ENCODE measurements around the gene SKOR1.

Gene SKOR1

GRCh38 chr15:67819636-67820035 lies 5.7 kb upstream of the SKOR1 start:
- no peak for DNase-seq

DNA sequence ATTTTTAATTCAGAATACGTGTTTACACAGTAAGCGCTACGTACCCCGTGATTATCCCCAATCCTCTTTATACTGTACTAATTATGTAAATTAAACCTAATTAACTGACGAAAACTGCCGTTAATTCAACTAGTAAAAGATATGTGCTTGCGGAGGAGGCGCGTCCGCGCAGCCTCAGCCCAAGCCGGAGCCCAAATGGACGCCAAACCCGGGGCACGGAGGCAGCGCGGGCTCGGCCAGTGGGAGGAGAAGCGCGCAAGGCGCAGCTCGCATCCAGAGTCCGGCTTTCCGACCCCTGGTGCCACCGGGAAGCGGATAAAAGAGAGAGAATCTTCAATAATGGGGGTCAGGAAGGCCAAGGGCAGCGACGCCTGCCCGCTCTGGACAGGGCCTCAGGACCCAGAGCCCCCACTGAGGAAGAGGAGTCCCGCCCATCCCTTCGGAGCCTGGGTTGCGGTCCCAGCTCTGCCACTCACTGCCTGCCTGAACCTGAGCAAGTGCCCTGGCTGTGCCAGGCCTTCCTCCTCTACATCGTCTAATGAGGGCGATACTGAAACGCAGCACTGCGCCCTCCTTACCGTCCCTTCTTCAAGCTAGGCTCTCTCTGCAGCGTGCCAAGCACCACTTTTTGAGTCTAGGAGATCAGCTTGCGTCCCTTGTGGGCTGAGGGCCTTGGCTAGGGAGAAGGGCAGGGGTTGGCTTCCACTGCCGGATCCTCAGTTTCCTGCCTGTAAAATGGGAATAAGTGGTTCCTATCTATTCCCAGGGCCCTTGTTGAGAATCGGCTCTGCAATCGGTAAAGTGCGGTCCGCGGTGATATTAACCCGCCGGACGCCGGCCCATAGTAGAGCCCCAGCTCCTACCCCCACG lies 5.0 kb upstream of the SKOR1 start:
- DNase-seq, result no peak

DNA sequence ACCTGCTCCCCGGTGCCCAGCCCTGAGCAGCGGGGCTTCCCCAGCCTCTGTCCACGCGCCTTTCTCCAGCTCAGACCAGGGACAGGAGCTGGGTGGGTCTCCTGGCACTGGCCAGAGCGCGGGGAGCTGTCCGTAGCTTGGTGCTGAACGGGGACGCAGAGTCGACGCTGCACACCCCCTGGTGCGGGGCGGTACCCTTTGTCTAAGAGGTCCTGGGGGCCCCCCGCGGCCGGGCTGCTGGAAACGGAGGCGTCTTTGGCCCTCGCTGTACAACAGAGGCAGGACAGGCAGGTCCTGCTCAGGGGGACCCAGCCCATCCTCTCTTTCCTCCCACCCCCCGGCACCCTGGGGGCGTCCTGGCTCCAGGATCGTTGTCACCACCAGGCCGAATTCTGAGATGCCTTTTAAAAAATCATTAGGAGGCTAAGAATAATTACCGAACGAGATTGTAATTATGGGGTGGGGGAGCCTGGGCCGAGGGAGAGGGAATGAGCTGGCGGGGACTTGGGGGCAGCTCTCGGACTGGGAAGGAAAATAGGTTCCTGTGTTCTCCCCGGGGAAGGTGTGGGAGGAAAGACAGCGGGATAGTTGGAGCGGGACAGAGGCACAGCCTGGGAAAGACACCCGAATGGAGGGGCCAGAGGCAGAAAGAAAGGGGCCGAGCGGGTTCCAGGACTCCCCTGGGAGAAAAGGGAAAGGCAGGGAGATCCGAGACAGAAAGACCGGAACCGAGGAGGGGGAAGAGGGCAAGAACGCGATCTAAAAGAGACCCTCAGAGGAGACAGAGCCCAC lies 4.1 kb upstream of the SKOR1 start:
- no peak for DNase-seq

DNA sequence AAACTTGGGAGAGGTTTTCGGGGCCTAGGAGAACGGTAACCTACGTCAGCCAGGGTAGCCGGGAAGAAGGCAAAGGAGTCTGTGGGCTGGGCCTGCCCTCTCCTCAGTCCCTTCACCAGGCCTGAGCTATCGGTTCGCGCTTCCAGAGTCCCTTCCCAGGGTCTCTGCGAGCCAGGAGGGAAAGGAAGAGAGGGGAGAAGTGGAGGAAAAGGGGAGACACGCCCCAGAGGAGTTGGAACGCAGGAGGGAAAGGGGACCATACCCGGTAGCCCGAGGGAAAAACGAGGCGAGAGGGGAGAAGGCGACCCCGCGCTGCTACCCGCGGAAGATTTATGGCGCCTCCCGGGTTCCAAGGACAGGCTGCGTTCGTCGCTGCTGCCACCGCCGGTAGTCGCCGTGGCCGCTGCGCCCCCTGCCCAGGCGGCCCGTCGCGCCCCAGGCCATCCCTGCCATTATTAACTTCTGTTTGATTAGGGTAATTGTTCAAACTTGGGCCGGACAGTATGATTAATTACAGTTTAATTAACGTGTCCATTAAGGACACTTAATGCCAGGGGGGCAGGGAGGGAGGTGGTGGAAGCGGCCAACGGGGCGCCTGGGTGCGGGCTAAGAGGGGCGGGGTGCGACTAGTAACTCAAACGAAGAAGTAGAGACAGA lies 3.4 kb upstream of the SKOR1 start:
- DNase-seq, result no peak

DNA sequence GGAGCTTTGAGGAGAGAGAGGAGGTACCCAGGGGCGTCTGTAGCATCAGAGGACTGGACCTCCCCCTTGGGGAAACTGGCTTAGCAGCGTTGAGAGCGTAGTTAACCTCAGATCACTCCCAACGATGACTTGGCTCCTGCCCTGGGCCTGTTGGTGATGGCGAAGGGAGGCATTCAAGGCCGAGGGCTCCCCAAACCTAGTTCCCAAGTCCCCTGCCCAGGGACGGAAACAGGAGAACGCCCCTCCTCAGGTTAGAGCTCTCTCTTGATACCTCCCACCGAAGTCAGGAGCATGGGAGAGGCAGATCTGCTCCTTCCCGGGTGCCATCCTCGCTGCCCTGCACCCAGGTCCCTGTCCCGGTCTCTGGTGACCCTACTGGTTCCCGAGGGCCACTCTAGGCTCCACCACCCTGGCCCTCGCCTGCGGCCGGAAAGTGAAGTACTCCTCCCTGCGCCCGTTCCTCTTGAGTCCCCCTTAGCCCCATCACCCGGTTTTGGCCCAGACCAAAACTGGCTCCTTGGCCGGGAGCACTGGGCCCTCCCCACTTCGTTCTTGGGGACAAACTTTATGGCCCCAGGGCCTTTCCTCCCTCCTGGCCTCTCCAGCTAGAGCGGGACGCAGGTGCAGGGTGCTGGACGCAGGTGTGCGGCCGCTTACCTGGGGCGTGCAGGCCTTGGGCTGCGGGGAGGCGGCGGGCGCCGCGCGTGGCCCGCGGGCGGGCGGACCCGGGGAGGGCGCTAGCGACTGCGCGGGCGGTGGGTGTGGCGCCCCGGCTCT lies 2.6 kb upstream of the SKOR1 start:
- no peak for DNase-seq

GRCh38 chr15:67823314-67824196 lies 1.8 kb upstream of the SKOR1 start:
- DNase-seq, result no peak

DNA sequence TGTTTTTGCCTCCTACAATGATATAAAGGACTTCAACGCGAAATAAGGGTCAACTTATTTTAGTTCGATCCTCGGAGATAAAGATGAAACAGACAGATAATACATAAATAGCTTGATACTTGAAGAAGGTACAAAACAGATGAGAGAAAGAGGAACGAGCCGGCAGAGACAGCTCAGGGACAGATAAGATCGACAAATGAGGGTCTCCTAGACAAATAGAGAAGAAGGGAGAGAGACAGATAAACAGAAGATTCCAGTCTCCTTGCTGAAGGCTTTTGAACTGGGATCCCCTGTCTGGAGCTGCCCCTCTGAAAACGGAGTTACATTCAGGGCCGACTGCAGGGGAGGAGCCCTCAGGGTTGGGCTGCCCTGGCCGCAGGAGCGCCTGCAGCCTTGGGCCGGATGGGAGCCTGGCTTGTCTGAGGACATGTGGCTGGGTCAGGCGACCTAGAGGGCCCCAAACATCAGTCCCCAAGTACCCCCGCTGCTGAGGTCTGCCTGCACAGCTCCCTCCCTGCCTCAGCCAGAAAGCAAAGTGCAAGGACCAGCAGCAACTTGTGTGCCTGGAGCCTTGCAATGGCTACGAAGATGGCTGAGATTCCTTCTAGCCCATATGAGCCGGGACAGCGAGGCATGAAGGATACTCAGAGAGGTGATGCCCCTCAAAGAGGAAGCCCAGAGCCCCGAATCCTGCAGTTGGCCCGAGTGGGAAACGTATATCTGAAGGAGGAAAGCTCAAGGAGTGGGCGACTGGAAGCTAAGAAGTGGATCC lies 926 bp upstream of the SKOR1 start:
- no peak for DNase-seq

- no peak for DNase-seq
Observed at GRCh38 chr15:67825881-67826716, 790 bp downstream of the SKOR1 start.

DNA sequence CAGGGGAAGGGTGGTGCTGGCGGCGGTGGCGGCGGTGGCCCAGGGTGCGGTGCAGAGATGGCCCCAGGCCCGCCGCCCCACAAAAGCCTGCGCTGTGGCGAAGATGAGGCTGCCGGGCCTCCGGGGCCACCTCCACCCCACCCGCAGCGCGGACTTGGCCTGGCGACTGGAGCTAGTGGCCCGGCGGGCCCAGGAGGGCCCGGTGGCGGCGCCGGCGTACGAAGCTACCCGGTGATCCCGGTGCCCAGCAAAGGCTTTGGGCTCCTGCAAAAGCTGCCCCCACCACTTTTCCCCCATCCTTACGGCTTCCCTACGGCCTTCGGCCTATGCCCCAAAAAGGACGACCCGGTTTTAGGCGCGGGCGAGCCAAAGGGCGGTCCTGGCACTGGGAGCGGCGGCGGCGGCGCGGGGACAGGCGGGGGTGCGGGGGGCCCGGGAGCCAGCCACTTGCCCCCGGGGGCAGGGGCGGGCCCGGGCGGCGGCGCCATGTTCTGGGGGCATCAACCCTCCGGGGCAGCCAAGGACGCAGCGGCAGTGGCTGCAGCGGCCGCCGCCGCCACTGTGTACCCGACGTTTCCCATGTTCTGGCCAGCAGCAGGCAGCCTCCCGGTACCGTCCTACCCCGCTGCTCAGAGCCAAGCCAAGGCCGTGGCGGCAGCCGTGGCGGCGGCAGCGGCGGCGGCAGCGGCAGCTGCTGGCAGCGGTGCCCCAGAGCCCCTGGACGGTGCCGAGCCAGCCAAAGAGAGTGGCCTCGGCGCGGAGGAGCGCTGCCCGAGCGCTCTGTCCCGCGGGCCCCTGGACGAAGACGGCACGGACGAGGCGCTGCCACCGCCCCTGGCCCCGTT lies 1.6 kb downstream of the SKOR1 start:
- DNase-seq, result no peak

DNA sequence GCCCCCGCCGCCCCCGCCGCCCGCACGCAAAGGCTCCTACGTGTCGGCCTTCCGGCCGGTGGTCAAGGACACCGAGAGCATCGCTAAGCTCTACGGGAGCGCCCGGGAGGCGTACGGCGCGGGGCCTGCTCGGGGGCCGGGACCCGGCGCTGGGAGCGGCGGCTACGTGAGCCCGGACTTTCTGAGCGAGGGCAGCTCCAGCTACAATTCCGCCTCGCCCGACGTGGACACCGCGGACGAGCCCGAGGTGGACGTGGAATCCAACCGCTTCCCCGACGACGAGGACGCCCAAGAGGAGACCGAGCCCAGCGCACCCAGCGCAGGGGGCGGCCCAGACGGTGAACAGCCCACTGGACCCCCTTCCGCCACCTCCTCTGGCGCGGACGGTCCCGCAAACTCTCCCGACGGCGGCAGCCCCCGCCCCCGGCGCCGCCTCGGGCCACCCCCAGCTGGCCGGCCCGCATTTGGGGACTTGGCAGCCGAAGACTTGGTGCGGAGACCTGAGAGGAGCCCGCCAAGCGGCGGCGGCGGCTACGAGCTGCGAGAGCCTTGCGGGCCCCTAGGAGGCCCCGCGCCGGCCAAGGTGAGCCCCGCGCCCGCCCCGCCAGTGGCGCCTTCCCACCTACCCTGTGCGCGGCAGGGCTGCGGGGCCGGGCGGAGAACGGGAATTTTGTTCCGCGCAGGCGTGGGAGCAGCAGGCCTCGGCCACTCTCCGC lies 2.4 kb downstream of the SKOR1 start:
- no peak for DNase-seq

GRCh38 chr15:67828278-67828968 lies 3.1 kb downstream of the SKOR1 start:
- no peak for DNase-seq

GRCh38 chr15:67828969-67829646 lies 3.8 kb downstream of the SKOR1 start:
- DNase-seq, result no peak

- no peak for DNase-seq
Observed at GRCh38 chr15:67829647-67830504, 4.6 kb downstream of the SKOR1 start.

GRCh38 chr15:67831363-67831762 lies 6.1 kb downstream of the SKOR1 start:
- no peak for DNase-seq

GRCh38 chr15:67832031-67832551 lies 6.8 kb downstream of the SKOR1 start:
- no peak for DNase-seq

Data from activated CD4-positive, alpha-beta T cell treated with anti-CD3 and anti-CD28 coated beads for 1 hour (primary cell).